Measurements from ENCODE around the gene PHF1.

Gene PHF1

GRCh38 chr6:33418690-33419291 is 8.0 kb downstream of the PHF1 start:
- no peak for DNase-seq

GRCh38 chr6:33419580-33420490 is 9.0 kb downstream of the PHF1 start, which contains the start of gene SYNGAP1:
TSS of gene SYNGAP1 (plus strand) at chr6:33420065. CDS start at chr6:33420265, 200 bp downstream.
- no peak for DNase-seq

GRCh38 chr6:33420491-33421343 is 9.9 kb downstream of the PHF1 start:
- no peak for DNase-seq

GRCh38 chr6:33421344-33421643 is 10.5 kb downstream of the PHF1 start:
- DNase-seq: no peak

- no peak for DNase-seq
These were observed 13.0 kb downstream of the PHF1 start for GRCh38 chr6:33423777-33424176.

- DNase-seq: no peak
These were observed 14.2 kb downstream of the PHF1 start for GRCh38 chr6:33424855-33425667.

- peak; percentile 65 for DNase-seq
These were observed 15.1 kb downstream of the PHF1 start for GRCh38 chr6:33425668-33426577.

GRCh38 chr6:33426590-33427511 is 16.0 kb downstream of the PHF1 start:
- DNase-seq: no peak

- no peak for DNase-seq
These were observed 16.9 kb downstream of the PHF1 start for GRCh38 chr6:33427585-33428223.

GRCh38 chr6:33428224-33428965 is 17.6 kb downstream of the PHF1 start:
- no peak for DNase-seq

GRCh38 chr6:33428966-33429749 is 18.3 kb downstream of the PHF1 start:
- DNase-seq: no peak

- no peak for DNase-seq
These were observed 18.9 kb downstream of the PHF1 start for GRCh38 chr6:33429750-33430052.

- DNase-seq: no peak
These were observed 19.5 kb downstream of the PHF1 start for GRCh38 chr6:33430334-33430733.

GRCh38 chr6:33430991-33431879 is 20.4 kb downstream of the PHF1 start:
- DNase-seq: no peak

GRCh38 chr6:33431880-33432541 is 21.2 kb downstream of the PHF1 start:
- DNase-seq: no peak

GRCh38 chr6:33432546-33432945 is 21.7 kb downstream of the PHF1 start:
- no peak for DNase-seq

Measured in T1000 (cell line).